OCI-LY1 (cell line): ENCODE results near the gene PARD3B.

ENCODE experiments used
- CTCF ChIP-seq: fragments of 200-600 bp; sonication (generic), shearing (Covaris generic); IDR thresholded peaks from 2 replicates; pipeline ENCODE4 v1.5.1; 2017; ENCODE audit warnings: mild to moderate bottlenecking, antibody characterized with exemption, low read length, moderate library complexity, mixed read lengths
- EZH2 ChIP-seq: fragments of 200-600 bp; sonication (generic), shearing (Covaris generic); IDR thresholded peaks from 2 replicates; pipeline ENCODE4 v1.8.0; 2017; ENCODE audit warnings: borderline replicate concordance, mixed run types, mild to moderate bottlenecking, antibody characterized with exemption, low read length, moderate library complexity, mixed read lengths

- no peak for TF ChIP-seq CTCF
- no peak for TF ChIP-seq EZH2
Measured at GRCh38 chr2:205643391-205643885, 1098.2 kb downstream of the PARD3B start.
